HG03095 (cell line): ENCODE results near the gene NCBP2L.
"Not testable (repeated sequence)": the region's sequence is repeated elsewhere in the genome, so short reads cannot be mapped to it uniquely, and the experiment has no call there.

Source experiments
- ATAC-seq: cut with Tn5 transposase; IDR thresholded peaks from one replicate; pipeline ENCODE4 v1.9.1; 2021; ENCODE audit warnings: moderate library complexity; ENCODE audit not compliant: unreplicated experiment

NCBP2L gene

GRCh38 chrX:107804427-107804826, 26.9 kb downstream of the NCBP2L start:
- ATAC-seq: no peak

GRCh38 chrX:107805179-107805578, 27.6 kb downstream of the NCBP2L start:
- no peak for ATAC-seq

GRCh38 chrX:107810053-107810452, 32.5 kb downstream of the NCBP2L start:
- ATAC-seq: not testable (repeated sequence)

GRCh38 chrX:107818900-107819521, 41.5 kb downstream of the NCBP2L start:
- ATAC-seq: no peak

- no peak for ATAC-seq
These were observed 45.5 kb downstream of the NCBP2L start for GRCh38 chrX:107823042-107823441.

GRCh38 chrX:107823456-107823855, 45.9 kb downstream of the NCBP2L start:
- ATAC-seq: no peak

- peak; percentile 31 for ATAC-seq
These were observed 48.2 kb downstream of the NCBP2L start, which contains the start of gene MID2 for GRCh38 chrX:107825698-107826237. TSS of gene MID2 (plus strand) at chrX:107825866. CDS start at chrX:107826427, 561 bp downstream.

GRCh38 chrX:107826238-107827029, 48.9 kb downstream of the NCBP2L start:
- ATAC-seq: peak; percentile 51

GRCh38 chrX:107827030-107827831, 49.7 kb downstream of the NCBP2L start:
- no peak for ATAC-seq

- no peak for ATAC-seq
These were observed 50.3 kb downstream of the NCBP2L start for GRCh38 chrX:107827852-107828251.

- ATAC-seq: no peak
These were observed 52.3 kb downstream of the NCBP2L start for GRCh38 chrX:107829878-107830277.

- no peak for ATAC-seq
These were observed 53.7 kb downstream of the NCBP2L start for GRCh38 chrX:107831071-107831730.

GRCh38 chrX:107834275-107835201, 57.0 kb downstream of the NCBP2L start:
- ATAC-seq: no peak

- no peak for ATAC-seq
These were observed 59.4 kb downstream of the NCBP2L start for GRCh38 chrX:107836958-107837357.

- no peak for ATAC-seq
These were observed 63.4 kb downstream of the NCBP2L start for GRCh38 chrX:107840971-107841370.

GRCh38 chrX:107842715-107843400, 65.3 kb downstream of the NCBP2L start:
- no peak for ATAC-seq
